Stimulated activated CD4-positive, alpha-beta T cell treated with anti-CD3 and anti-CD28 coated beads, Interleukin-12 subunit alpha, Interleukin-12 subunit beta, amount 100 ng/mL, for 48 hours (primary cell): Measurements from ENCODE around the gene DBNL.

Experiments used
- DNase-seq, 3 donors: peaks; one replicate each; pipeline ENCODE4 v3.0.0-alpha.2; 2020; ENCODE audit warnings: low read depth in 2 of 3, low spot score in 1 of 3

The DBNL gene

GRCh38 chr7:44042221-44042620, 2.3 kb upstream of the DBNL start:
- no peak for DNase-seq

GRCh38 chr7:44043902-44044301, 600 bp upstream of the DBNL start:
- no peak for DNase-seq

GRCh38 chr7:44045226-44046014, 918 bp downstream of the DBNL start:
- DNase-seq: no peak

- no peak for DNase-seq
These were observed 2.0 kb downstream of the DBNL start for GRCh38 chr7:44046321-44047061.

- DNase-seq: no peak
These were observed 3.7 kb downstream of the DBNL start for GRCh38 chr7:44048031-44048795.

- DNase-seq: no peak
These were observed 5.8 kb downstream of the DBNL start for GRCh38 chr7:44050121-44050914.

GRCh38 chr7:44050915-44051560, 6.5 kb downstream of the DBNL start:
- DNase-seq: no peak

- no peak for DNase-seq
These were observed 7.2 kb downstream of the DBNL start for GRCh38 chr7:44051611-44052220.

GRCh38 chr7:44052771-44053365, 8.4 kb downstream of the DBNL start:
- no peak for DNase-seq

GRCh38 chr7:44056681-44057080, 12.2 kb downstream of the DBNL start:
- no peak for DNase-seq

GRCh38 chr7:44057181-44057848, 12.8 kb downstream of the DBNL start:
- DNase-seq: no peak

GRCh38 chr7:44057849-44058758, 13.6 kb downstream of the DBNL start:
- no peak for DNase-seq

GRCh38 chr7:44058759-44059218, 14.3 kb downstream of the DBNL start:
- DNase-seq: no peak

- DNase-seq: no peak
These were observed 15.0 kb downstream of the DBNL start for GRCh38 chr7:44059219-44060090.

GRCh38 chr7:44060091-44060947, 15.8 kb downstream of the DBNL start:
- no peak for DNase-seq
